Stimulated activated naive CD8-positive, alpha-beta T cell treated with anti-CD3 and anti-CD28 coated beads, Interleukin-15, Interleukin-2, amounts not matched to agents 100 U/mL and 50 U/mL, for 24 hours (primary cell): ENCODE results near the gene SCN2A.
"Not testable (repeated sequence)": the region's sequence is repeated elsewhere in the genome, so short reads cannot be mapped to it uniquely, and the experiment has no call there.

Experiments
- ATAC-seq: fragments of 150-1000 bp; cut with Tn5 transposase; one replicate; pipeline ENCODE4 v1.10.0; 2021
- DNase-seq: peaks from one replicate; pipeline ENCODE4 v3.0.0; 2021

The SCN2A gene

DNA sequence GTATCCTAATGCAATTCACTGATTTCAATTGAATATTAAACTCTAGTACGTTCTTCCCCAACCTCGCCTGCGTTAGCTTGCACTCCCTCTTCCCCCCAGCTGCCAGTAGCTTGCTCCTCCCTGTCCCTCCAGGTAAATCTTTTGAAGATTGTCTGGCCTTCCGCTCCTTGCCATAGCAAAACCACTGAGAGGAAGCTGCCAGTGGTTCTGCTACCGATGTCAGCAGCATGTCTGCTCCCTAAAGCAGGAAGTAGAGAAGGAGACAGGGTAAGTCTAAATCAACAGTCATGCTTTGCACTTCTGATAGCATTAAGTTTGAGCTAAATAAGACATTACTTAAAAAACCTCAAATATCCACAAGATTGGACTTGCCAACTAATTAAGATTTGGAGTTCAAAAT lies 89.1 kb downstream of the SCN2A start:
- no peak for ATAC-seq
- DNase-seq, result no peak

DNA sequence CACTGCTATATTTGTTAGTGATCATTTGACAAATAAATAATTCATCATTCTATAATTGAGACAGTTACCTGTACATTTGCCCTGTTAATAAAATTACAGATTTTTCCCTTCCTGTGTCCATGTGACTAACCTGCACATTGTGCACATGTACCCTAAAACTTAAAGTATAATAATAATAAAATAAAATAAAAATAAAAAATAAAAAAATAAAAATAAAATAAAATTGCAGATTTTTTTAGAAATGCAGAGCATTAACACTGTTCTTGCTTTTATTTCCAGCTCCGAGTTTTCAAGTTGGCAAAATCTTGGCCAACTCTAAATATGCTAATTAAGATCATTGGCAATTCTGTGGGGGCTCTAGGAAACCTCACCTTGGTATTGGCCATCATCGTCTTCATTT lies 105.1 kb downstream of the SCN2A start:
- not testable (repeated sequence) for ATAC-seq, DNase-seq

DNA sequence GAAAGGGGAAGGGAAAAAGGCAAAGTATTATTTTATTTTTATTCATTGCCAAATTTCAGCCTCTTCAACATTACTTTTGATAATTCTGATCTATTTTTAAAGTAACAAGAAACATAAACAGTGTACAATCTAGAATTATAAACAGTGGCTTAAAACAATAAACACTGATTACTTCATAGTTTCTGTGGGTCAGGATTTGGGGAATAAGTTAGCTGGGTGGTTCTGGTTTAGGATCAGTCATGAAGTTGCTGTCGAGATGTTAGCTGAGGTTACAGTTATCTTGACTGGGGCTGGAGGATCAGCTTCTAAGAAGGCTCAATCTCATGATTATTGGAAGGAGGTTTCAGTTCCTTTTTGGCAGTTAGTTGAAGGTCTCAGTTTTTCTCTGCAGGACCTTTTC lies 109.2 kb downstream of the SCN2A start:
- DNase-seq (no peak), ATAC-seq (no peak)

DNA sequence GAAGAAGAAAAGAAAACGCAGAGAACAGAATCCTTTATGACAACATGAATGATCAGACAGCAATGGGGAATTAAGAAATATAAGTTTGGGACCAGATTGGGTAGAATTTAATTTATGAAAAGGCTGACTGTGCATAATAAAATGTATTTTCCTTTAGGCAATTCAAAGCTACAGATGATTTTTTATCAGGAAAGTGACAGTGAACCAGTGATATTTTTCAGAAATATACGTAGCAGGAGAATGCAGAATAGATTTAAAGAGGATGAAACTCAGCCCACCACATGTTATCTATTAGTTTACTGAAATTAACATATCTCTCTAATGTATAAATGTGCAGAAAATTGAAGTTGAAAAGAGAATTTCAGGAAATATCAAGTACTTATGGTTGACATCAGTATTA lies 110.0 kb downstream of the SCN2A start:
- DNase-seq, result no peak
- ATAC-seq, result no peak

DNA sequence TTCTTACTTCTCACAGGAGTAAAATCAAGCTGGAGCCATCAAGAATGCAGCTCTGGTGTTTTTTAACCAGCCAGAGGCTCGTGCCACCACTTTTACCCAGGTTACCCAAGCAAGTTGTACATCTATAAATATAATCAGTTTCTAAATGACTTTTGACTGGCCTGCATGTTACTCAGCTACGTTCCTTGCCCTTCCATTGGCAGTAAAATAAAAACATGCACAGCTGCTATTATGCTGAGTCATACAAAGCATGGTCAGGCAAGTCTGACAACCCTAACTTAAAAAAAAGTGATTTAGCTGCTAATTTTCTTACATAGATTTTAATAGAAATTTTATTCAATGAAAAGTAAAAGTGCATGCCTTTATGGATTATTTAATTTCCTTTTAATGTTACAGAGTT lies 118.5 kb downstream of the SCN2A start:
- no peak for DNase-seq
- ATAC-seq, result no peak

DNA sequence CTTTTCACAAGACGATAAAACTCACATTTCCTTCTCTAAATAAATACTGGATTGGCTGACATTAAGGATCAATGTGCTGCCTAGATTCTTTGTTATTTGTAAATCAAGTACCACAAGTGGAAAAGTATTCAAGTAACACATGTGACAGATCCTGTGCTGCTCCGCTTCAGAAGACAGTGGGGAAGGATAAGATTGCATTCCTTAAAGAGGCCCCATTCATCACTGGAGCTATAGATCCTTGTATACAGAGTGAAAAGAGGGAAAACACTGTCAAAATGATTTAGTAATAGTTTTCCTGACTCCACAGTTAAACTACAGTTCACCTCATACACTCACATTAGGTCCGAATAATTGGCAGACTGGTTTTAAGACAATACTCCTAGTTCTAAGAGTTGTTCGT lies 122.3 kb downstream of the SCN2A start:
- DNase-seq (no peak), ATAC-seq (no peak)

DNA sequence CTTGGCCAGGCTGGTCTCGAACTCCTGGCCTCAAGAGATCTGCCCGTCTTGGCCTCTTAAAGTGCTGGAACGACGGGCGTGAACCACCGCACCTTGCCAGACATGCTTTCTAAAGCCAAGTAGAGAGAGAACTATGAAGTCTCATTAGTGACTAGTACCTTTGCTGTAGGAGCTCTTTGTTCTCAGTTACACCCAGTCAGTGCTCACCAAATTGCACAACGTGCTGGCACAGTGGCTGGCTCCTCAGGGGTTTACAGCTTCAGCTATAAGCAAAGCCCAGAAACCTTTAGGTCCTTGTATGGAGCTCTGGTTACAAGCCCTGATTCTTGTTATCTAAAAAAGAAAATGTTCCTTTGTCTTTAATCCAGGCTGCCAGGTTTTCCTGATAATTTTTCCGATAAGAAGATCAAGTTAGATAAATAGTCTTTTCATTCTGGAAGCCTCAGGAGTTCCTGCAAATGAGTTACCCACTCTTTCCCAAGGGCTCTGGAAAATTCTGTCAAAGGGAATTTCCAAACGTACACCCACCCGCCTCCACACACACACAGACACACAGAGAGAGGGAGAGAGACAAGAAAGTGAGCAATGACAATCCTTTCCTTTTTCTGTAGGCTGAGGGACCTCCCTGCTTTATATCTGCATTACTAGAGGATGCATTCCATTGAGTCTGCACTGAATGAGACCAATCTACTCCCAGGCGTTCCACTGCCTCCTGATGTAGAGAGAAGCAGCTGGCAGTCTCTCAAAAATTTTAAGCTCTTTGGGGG lies 130.1 kb downstream of the SCN2A start:
- no peak for ATAC-seq
- DNase-seq, result no peak

DNA sequence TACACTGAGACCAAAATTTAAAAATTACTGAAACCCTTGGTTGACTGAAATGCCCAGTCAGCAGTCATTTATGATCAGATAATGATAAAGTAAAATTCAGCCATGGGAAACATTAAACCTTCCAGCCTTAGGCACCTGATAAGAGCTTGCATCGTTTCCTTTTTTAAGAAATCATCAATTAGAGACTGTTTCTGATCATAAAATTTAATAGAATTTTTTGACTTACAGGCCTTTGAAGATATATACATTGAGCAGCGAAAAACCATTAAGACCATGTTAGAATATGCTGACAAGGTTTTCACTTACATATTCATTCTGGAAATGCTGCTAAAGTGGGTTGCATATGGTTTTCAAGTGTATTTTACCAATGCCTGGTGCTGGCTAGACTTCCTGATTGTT lies 130.7 kb downstream of the SCN2A start:
- no peak for ATAC-seq
- no peak for DNase-seq

DNA sequence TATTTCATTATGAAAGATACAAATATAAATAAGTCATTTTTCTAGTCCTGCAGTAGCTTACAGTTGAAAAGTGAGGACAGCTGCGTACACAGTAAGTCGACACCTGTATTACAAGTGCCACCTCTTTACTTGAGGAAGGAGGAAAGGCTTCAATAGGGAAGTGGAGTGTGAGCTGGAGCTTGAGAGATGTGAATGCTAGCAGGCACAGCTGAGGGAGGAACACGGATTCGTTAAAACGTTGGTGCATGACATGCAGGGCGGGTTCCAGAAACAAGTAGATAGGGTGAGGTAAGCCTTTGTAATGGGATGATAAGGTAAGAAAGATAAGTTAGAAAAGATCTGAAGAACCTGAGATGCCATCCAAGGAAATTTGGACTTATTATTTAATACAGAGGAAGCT lies 132.1 kb downstream of the SCN2A start:
- DNase-seq (no peak), ATAC-seq (no peak)

DNA sequence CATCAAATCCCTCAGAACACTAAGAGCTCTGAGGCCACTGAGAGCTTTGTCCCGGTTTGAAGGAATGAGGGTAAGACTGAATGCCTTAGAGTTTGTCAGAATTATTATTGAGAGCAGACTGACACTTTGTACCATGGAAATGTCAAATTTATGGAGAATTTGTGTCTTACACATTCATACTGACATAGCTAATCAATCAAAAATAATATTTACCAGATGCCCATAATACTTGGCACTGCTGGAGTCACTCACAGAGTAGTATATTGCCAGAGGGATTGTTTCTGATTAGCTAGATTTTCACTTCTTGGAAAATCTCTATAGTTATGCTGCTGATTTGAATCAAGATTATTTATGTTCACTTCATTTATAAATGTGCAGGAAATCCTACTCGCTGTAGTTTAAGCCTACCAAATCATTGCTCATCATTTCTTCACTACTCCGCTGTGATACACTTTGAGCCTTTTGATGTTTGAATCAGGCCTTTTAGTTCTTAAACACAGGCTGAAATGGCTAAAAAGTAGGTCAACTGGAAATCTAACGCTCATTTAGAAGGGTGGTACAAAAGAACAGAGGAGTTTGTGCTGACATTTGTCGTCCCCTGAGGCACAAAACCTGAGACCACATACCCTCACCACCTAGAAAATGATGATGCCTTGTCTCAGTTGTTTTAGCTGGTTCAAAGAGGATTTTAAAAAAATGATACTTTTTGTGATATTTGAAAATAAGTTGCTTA lies 134.2 kb downstream of the SCN2A start:
- DNase-seq, result no peak
- ATAC-seq, result no peak

DNA sequence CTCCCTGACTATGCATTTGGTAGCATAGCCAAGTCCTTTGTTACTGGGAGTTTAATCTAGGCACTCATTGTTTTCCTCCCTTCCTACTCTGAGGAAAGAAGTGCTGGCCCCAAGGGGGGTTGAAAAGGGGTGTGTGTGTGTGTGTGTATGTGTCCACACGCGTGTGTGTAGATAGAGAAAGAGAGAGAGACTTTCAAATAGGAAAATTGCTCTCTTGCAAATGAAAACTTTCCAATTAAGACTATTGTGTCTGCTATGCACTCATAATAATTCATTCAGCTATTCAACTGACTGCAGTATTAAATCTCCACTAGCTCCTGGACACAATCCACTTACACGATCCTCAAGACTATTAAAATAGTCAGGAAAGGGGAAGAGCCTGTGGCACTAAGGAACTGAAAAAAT lies 137.4 kb downstream of the SCN2A start:
- ATAC-seq (no peak), DNase-seq (no peak)

DNA sequence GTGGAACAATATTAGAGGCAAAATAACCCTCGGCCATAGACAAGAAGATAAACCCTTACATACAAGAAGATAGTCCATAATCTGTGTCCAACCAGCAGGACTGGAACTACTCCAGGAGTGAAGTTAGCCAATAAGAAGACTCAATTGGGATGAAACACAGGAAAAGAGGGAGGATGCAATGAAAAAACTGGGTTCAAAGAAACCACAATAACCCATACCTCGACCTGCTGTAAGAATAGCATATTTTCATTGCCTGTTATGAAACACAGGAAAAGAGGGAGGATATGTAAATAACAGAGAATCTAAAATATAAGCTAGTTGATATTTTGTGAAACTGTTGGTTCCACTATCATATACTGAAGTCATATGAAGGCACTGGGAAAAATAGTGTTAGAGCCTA lies 143.1 kb downstream of the SCN2A start:
- DNase-seq (no peak), ATAC-seq (no peak)

DNA sequence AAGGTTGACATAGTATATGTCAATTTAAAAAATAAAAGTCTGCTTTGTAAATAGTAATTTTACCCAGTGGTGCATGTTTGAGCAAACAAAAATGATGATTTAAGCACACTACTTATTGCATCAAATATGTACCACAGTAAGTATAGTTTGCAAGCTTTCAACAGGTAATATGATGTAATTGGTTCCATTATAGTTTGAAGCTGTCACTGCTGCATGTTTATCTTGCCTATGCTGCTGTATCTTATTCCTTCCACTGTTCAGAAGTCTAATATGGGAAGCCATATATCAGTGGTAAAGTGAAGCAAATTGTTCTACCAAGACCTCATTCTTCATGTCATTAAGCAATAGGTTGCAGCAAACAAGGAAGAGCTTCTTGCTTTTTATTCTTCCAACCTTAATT lies 151.7 kb downstream of the SCN2A start:
- DNase-seq, result no peak
- no peak for ATAC-seq

DNA sequence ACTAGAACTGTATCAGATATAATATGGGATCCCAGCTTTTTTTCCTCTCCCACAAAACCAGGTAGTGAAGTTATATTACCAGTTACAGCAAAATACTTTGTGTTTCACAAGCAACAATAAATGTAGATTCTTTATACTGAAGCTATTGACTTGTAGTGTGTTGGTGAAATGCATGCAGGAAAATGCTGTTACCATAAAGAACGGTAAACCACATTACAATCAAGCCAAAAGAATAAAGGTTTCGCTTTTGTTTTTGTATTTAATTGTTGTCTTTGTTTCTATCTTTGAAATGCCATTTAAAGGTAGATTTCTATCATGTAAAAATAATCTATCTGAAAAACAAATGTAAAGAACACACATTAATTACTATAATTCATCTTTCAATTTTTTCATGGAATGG lies 152.6 kb downstream of the SCN2A start:
- DNase-seq (no peak), ATAC-seq (no peak)

DNA sequence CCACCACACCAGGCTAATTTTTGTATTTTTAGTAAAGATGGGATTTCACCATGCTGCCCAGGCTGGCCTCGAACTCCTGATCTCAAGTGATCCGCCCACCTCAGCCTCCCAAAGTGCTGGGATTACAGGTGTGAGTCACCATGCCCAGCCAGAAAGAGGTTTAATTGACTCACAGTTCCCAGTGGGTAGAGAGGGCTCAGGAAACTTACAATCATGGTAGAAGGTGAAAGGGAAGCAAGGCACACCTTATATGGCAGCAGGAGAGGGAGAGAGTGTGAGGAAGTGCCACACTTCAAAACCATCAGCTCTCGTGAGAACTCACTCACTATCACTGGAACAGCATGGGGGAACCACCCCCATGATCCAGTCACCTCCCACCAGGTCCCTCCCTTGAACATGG lies 159.4 kb downstream of the SCN2A start:
- DNase-seq (peak; percentile 32), ATAC-seq (peak; percentile 96)

DNA sequence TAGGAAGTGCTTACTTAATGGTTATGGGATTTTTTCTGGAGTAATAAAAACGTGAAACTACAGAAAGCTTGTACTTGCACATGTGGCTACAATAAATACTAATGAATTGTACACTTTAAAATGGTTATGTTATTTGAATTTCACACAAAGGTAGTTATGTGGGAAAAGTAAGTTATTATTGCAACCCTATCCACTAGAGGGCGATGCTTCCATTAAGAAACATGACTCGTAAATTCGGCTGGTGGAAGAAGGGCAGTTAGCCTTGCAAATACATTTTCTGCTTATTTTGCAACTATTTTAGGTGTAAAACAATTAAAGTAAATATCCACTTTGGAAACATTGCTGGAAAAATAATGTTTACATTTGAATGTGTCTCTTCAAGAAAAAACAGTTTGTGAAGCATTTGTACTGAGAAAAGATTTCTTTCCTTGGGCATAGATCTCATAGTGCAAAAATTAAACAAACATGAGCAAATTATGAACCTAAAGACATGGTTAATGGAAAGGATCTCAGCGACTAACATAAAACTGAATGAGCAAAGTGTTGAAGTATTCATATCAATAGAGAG lies 162.2 kb downstream of the SCN2A start:
- no peak for ATAC-seq
- DNase-seq, result no peak

DNA sequence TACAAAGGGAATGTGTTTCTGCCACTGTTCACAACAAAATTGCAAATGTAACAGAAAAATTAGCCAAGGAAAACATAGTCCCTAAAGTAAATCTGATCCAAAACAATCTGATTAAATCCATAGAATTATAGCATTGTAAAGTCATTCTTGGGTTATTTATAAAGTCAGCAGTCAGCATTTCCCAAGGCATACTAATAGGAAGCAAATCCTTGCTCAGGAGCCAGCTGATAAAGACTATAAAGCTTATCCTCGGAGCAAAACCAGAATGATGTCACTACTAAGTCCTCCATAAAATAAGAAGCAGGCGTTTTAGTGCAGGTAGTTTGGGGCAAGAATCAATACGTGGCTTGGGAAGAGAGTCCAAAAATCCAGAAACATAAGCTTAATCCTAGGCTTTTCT lies 162.9 kb downstream of the SCN2A start:
- ATAC-seq, result no peak
- DNase-seq, result no peak

DNA sequence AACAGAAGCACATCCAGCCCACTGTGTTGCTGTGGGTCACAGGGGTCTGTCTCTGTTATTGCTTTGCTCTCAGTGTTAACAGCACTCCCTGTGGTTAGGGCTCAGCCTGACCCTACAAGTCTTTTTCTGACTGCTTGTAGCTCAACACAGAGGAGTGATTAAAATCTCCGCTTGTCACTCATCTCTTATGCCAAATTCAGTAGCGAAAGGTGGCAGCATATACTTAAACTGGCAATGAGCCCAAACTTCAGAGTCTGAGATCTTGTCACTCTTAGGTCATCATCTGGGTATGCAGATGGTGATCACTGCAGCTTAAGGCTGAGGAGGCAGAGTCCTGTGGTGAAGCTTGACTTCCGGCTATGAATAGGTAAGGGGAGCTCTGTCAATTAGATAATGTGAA lies 167.0 kb downstream of the SCN2A start:
- no peak for ATAC-seq
- no peak for DNase-seq

DNA sequence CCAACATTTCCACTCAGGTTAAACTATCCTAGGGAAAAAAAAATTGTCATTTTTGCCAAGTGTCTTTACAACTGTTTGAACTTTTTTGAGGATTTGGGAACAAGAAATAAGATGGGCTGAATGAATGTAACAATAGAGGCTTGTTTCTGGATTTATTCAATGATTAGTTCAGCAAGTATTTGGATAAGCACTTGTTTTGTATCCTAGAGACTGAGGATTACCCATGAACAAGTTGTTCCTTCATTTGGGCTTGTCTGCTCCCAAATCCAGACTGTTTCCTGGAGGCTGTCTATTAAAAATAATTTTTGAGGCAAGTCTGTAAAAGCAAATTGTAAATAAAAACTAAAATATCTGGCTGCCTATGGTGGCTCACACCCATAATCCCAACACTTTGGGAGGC lies 168.3 kb downstream of the SCN2A start:
- ATAC-seq (no peak), DNase-seq (no peak)

DNA sequence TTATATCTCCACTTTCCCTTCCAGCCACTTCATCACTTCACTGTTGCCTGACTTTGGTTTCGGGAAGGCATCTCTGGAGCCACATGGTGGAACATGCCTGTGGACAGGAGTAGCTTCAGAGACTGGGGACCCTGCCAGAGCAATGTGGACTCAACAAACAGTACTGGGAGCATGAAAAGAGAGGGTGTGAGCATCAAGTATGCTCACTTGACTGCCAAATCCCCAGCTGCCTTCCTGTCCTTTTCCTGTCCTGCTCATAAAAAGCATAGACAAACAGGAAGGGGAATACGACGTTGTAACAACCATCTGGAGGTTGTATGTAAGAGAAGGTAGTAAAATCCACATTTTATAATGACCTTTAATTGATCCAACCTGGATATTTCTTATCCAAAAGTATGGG lies 169.0 kb downstream of the SCN2A start:
- DNase-seq (no peak), ATAC-seq (no peak)

DNA sequence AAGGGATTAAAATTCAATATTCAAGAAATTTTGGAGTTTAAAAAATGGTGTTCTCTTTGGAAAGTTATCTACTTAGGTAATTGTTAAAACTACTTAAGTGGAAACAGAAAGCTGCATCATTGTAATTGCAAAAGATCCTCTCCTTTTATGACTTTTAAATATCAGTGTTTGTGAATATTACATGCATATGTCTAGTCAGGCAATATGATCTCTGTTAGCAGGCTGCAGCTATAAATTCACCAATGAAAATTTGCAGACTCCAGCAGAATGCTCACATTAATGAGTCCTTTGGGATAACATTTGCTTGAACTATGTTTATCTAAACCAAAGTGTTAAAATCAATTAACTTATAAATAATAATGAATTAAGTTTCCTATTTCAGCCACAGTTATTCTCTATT lies 171.1 kb downstream of the SCN2A start:
- no peak for DNase-seq
- no peak for ATAC-seq

DNA sequence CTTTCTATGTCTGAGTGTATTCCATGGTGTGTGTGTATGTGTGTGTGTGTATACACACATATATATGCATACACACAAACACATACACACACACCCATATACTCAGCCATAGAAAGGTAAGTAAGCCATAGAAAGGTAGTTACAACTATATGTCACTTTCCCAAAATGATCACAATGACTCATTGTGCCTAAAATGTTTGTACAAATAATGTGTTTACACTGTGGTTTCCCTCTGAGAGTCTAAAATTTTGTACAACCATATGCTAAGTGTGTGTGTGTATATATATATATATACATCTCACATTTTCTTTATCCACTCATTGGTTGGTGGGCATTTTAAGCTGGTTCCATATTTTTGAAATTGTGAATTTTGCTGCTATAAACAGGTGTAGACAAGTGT lies 175.0 kb downstream of the SCN2A start:
- DNase-seq (no peak), ATAC-seq (no peak)

DNA sequence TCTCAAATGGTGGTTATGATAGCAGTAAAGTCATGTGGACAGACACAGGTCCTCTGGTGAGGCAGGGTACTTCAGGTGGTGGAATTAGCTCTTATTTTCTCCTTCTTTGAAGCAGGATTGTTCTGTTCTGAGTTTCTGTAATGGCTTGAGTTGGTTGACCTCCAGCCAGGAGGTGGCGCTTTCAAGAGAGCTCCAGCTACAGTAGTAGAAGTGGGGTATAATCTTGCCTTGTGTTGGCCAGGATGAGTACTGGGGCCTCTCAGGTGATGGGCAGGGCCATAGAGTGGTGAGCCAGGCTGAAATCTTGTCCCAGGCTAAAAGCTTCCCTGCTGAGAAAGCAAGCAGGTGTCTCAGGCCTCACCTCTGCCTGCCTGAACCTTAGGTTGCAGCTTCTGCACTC lies 177.8 kb downstream of the SCN2A start:
- ATAC-seq (no peak), DNase-seq (no peak)

DNA sequence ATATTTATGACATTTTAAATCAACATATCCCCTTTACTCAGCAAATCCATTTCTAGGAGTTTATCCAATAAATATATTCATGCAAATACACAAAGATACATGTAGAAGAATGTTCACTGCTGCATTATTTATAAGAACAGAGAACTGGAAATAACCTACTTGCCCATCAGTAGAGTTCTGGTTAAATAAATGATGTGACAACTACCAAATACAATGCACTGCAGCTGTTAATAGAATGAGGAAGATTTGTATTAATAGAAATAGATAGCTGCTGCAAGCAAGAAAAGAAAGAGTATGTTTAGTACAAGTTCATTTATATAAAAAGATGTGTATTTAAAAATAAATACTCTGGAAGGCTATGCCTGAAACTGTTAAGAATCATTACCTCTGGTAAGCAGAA lies 181.0 kb downstream of the SCN2A start:
- no peak for ATAC-seq
- DNase-seq, result no peak
